Ovary (tissue), 9 donors: ENCODE results near the gene OTOP3. TPM values are rescaled to one million over a fixed set of nuclear protein-coding genes. Genes with fewer than 3 reads are reported as not detected.

Experiments used
- DNase-seq, 5 donors: peaks; one replicate each; pipeline ENCODE4 v3.0.0-alpha.2; 2019 to 2020
- H3K27ac ChIP-seq, 2 donors: fragments of 200-600 bp; one replicate each; pipeline versions ENCODE4 v1.5.1 to v1.8.0; 2019 to 2022
- H3K27me3 ChIP-seq: fragments of 200-600 bp; one replicate; pipeline ENCODE4 v1.8.0; 2022
- H3K36me3 ChIP-seq: fragments of 200-600 bp; sonication (generic); one replicate; pipeline ENCODE4 v1.5.1; 2019
- H3K4me1 ChIP-seq: one replicate; pipeline ENCODE4 v1.8.1; 2013; ENCODE audit warnings: mild to moderate bottlenecking, moderate library complexity; ENCODE audit not compliant: insufficient read depth
- H3K4me3 ChIP-seq: fragments of 200-600 bp; sonication (generic); one replicate; pipeline ENCODE4 v1.5.1; 2017
- H3K9me3 ChIP-seq, 2 donors: fragments of 200-600 bp in 1 of 2; sonication (generic) in 1 of 2; one replicate each; pipeline versions ENCODE4 v1.5.1 to v1.8.1; 2013 to 2019; ENCODE audit warnings: mild to moderate bottlenecking in 1 of 2, moderate library complexity in 1 of 2
- CTCF ChIP-seq, 3 donors: fragments of 450-650 bp in 2 of 3; fragments of 200-600 bp in 1 of 3; IDR thresholded peaks; one replicate each; pipeline versions ENCODE4 v1.5.1 to v1.8.0; 2016 to 2022; ENCODE audit warnings: antibody characterized with exemption in 3 of 3, mild to moderate bottlenecking in 1 of 3
- EP300 ChIP-seq: sonication (generic); formaldehyde crosslinking; IDR thresholded peaks from one replicate; pipeline ENCODE4 v1.6.1; 2017; ENCODE audit warnings: antibody characterized with exemption
- POLR2A ChIP-seq: fragments of 450-650 bp; IDR thresholded peaks from one replicate; pipeline ENCODE4 v1.6.1; 2017; ENCODE audit warnings: antibody characterized with exemption, mild to moderate bottlenecking, moderate library complexity
- WGBS, 3 donors: extraction: QIAGEN DNeasy Blood & Tissue Kit in 1 of 3; methylation state at CpG; one replicate each; pipeline versions ENCODE4 v1.1.5 to v1.1.7; 2013 to 2017; 5-methylcytosine and 5-hydroxymethylcytosine counted together
- intact Hi-C, 4 donors: fragments of 100-400 bp; cut with DNase I; formaldehyde crosslinking; loops; one replicate each; pipeline versions ENCODE4 v1.11.0 to v1.15.1; 2022 to 2023
- polyA plus RNA-seq, 2 donors: library from polyadenylated mRNA; stranded (reverse); fragments of 200-250 nt in 1 of 2; fragments of 350-450 nt in 1 of 2; fragmentation: Illumina TruSeq in 1 of 2; extraction: RNeasy Lipid Tissue Mini Kit (QIAGEN cat#74804) in 1 of 2; gene quantifications; one replicate each; pipeline ENCODE4 v1.2.3, GENCODE V29; 2013 to 2014
- total RNA-seq, 7 donors: library from RNA; depleted of rRNA in 2 of 7; stranded (reverse); fragments of >200 nt in 2 of 7; fragmentation: NEBNext Ultra II Directional in 3 of 7; extraction: Animal tissue kit (Norgen Biotek cat#: 25700) in 3 of 7; gene quantifications; one replicate each; pipeline versions ENCODE4 v1.1.0 to v1.2.4, GENCODE V29; 2016 to 2023
- donor health status: DM: no; HTN: no; CAD: no; lungs with moderate emphysema.
- donor health status: DM: no; HTN: no; CAD: no.
- donor health status: Bipolar disorder and iron deficiency.
- donor health status: DM: yes; HTN: yes; CAD: no.
- donor health status: DM: no; HTN: no; CAD: no.
- donor health status: DM: yes; HTN: yes; CAD: no.

Gene OTOP3
- total and polyA plus RNA-seq, 9 donors, result not detected

DNA sequence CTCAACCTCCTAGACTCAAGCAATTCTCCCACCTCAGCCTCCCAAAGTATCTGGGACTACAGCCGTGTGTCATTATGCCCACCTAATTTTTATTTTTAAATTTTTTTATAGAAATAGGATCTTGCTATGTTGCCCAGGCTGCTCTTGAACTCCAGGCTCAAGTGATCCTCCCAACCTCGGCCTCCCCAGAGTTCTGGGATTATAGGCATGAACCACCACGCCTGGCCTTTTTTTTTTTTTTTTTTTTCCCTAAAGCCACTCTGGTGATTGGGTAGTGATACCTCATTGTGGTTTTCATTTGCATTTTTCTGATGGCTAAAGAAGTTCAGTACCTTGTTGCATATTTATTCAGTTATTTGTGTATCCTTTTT, 50.5 kb downstream of the OTOP3 start:
- TF ChIP-seq CTCF (IDR thresholded peaks at IDR 0.05) (no peak), EP300 (no peak), POLR2A (no peak)
- Histone ChIP-seq H3K27me3 (no peaks in the 10 kb centered on the region), H3K4me1 (peaks cover 11% of the 10 kb centered on the region), H3K9me3 (no peaks in the 10 kb centered on the region), H3K36me3 (no peaks in the 10 kb centered on the region), H3K4me3 (no peak overlapping the region), H3K27ac (no peak overlapping the region)
- 92 to 94% (median 93%) methylated on average over 3 of the region's 3 CpGs for WGBS, 3 donors
- intact Hi-C loops, result loop anchor here in 1 of 4 donors (10.0 kb wide), 1 partner anchor 49 kb away; no protein-coding TSS in a partner anchor
- no peak for DNase-seq

DNA sequence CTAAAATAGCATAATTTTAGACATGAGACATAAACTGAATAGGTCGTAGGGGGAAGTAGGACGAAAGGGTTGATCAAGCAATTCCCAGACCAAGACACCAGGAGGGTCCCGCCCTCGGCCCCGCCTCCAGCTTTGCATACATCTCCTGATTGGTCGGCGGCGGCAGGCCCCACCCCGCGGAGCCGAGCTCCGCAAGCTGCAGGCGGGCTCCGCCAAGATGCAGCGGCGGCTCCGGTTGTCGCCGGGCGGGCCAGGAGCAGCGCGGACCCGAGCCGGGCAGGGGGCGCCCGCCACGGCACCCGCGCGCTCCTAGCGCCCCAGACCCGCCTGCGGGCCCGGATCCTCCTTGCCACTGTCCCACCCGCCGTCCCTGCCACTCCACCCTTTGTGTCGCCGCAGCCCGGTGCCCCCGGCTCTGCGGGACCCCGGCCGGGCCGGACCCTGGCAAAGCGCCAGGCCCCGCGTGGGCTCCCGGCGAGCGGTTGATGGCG, 51.8 kb downstream of the OTOP3 start, which contains the start of gene CDR2L:
Gene CDR2L (plus strand): TSS at position 215 of the 491 bp plus-strand sequence. CDS start 412 bp downstream, outside the sequence.
- H3K27me3 ChIP-seq, result no peaks in the 10 kb centered on the region
- peak within 1 kb of the TSS; percentile 69 for H3K4me3 ChIP-seq
- TF ChIP-seq POLR2A, result peak; percentile 62
- no peak for TF ChIP-seq EP300
- peak within 1 kb of the TSS; percentile 50 to 68 for H3K27ac ChIP-seq
- DNase-seq, result peak; percentile 95 to 98 (median 96)
- H3K9me3 ChIP-seq, result no peaks in the 10 kb centered on the region
- H3K4me1 ChIP-seq, result peaks cover 7% of the 10 kb centered on the region
- intact Hi-C loops, result loop anchor here in 1 of 4 donors (10.0 kb wide), 1 partner anchor 47 kb away; no protein-coding TSS in a partner anchor
- 0 to 1% (median 0%) methylated on average over 28 to 51 of the region's 51 CpGs for WGBS, 3 donors
- no peaks in the 10 kb centered on the region for H3K36me3 ChIP-seq

GRCh38 chr17:74987909-74988711, 52.4 kb downstream of the OTOP3 start:
- 1% methylated on average over 55 to 76 of the region's 76 CpGs for WGBS, 3 donors
- DNase-seq, result peak; percentile 76 to 88 (median 85)
- H3K4me3 ChIP-seq, result peak overlapping the region; percentile 69
- intact Hi-C loops, result loop anchor here in 1 of 4 donors (10.0 kb wide), 1 partner anchor 47 kb away; no protein-coding TSS in a partner anchor
- H3K27me3 ChIP-seq, result no peaks in the 10 kb centered on the region
- H3K4me1 ChIP-seq, result peaks cover 7% of the 10 kb centered on the region
- no peaks in the 10 kb centered on the region for H3K36me3 ChIP-seq
- no peaks in the 10 kb centered on the region for H3K9me3 ChIP-seq
- no peak for TF ChIP-seq EP300
- peak in 2 of 3 donors; percentile 30 to 52 for TF ChIP-seq CTCF (IDR thresholded peaks at IDR 0.05)
- peak overlapping the region; percentile 50 to 68 for H3K27ac ChIP-seq

DNA sequence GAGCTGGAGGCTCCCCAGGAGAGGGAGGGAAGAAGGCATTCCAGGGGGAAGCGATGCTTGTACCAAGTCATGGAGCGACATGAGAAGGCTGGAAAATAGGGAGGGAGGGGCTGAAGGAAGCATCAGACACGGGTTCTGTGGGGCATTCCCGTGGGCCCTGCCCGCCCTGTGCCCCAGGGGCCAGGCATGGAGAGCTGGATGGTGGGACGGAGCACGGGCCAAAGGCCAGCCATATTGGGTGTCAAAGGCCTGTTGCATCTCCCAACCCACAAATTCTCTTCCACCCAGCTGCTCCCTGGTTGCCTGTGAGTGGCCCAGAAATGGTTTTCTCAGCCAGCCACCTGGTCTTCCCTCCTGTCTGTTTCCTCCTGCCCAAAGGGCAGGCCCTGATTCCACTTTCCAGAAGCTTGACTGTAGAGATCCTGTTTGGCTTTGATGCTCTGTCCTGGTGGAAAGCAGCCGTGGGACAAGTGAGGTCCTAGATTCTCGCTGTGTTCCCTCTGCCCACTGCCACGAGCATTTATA, 54.9 kb downstream of the OTOP3 start:
- Histone ChIP-seq H3K27ac (no peak overlapping the region), H3K36me3 (no peaks in the 10 kb centered on the region), H3K9me3 (no peaks in the 10 kb centered on the region), H3K4me1 (peaks cover 7% of the 10 kb centered on the region), H3K27me3 (no peaks in the 10 kb centered on the region), H3K4me3 (no peak overlapping the region)
- intact Hi-C loops, result no loop called here
- no peak for DNase-seq
- TF ChIP-seq EP300 (no peak), POLR2A (no peak), CTCF (IDR thresholded peaks at IDR 0.05) (no peak)
- 89 to 94% (median 91%) methylated on average over 10 of the region's 10 CpGs for WGBS, 3 donors
